Fibroblast of the conjunctiva (primary cell): Measurements from ENCODE around the gene ANKRD18A.
"Not testable (repeated sequence)": the region's sequence is repeated elsewhere in the genome, so short reads cannot be mapped to it uniquely, and the experiment has no call there.

Experiments
- DNase-seq: peaks from one replicate; pipeline ENCODE4 v3.0.0-alpha.2; 2010; ENCODE audit warnings: low read depth

Gene ANKRD18A

GRCh38 chr9:38626006-38626405 lies 5.6 kb upstream of the ANKRD18A start:
- no peak for DNase-seq

- DNase-seq, result no peak
Measured at GRCh38 chr9:38622951-38623350, 2.6 kb upstream of the ANKRD18A start.

- DNase-seq, result no peak
Measured at GRCh38 chr9:38622288-38622674, 1.9 kb upstream of the ANKRD18A start.

GRCh38 chr9:38621434-38622287 lies 1.3 kb upstream of the ANKRD18A start:
- no peak for DNase-seq

GRCh38 chr9:38619556-38620447 lies 594 bp downstream of the ANKRD18A start:
- no peak for DNase-seq

GRCh38 chr9:38598029-38598745 lies 22.2 kb downstream of the ANKRD18A start:
- DNase-seq, result not testable (repeated sequence)

- not testable (repeated sequence) for DNase-seq
Measured at GRCh38 chr9:38595117-38595516, 25.3 kb downstream of the ANKRD18A start.

- DNase-seq, result not testable (repeated sequence)
Measured at GRCh38 chr9:38591346-38592063, 28.9 kb downstream of the ANKRD18A start.

GRCh38 chr9:38583765-38584164 lies 36.6 kb downstream of the ANKRD18A start:
- DNase-seq, result not testable (repeated sequence)

- not testable (repeated sequence) for DNase-seq
Measured at GRCh38 chr9:38580112-38580511, 40.3 kb downstream of the ANKRD18A start.

- not testable (repeated sequence) for DNase-seq
Measured at GRCh38 chr9:38576181-38576580, 44.2 kb downstream of the ANKRD18A start.

GRCh38 chr9:38566048-38566447 lies 54.3 kb downstream of the ANKRD18A start:
- not testable (repeated sequence) for DNase-seq

- DNase-seq, result not testable (repeated sequence)
Measured at GRCh38 chr9:38565178-38565577, 55.2 kb downstream of the ANKRD18A start.

- DNase-seq, result not testable (repeated sequence)
Measured at GRCh38 chr9:38563911-38564310, 56.5 kb downstream of the ANKRD18A start.

GRCh38 chr9:38561134-38561533 lies 59.3 kb downstream of the ANKRD18A start:
- DNase-seq, result not testable (repeated sequence)

GRCh38 chr9:38559172-38559571 lies 61.2 kb downstream of the ANKRD18A start:
- DNase-seq, result not testable (repeated sequence)

GRCh38 chr9:38557746-38558145 lies 62.6 kb downstream of the ANKRD18A start:
- not testable (repeated sequence) for DNase-seq

GRCh38 chr9:38554966-38555365 lies 65.4 kb downstream of the ANKRD18A start:
- DNase-seq, result not testable (repeated sequence)

- DNase-seq, result not testable (repeated sequence)
Measured at GRCh38 chr9:38553019-38553418, 67.4 kb downstream of the ANKRD18A start.

- not testable (repeated sequence) for DNase-seq
Measured at GRCh38 chr9:38546497-38547163, 73.8 kb downstream of the ANKRD18A start.

- not testable (repeated sequence) for DNase-seq
Measured at GRCh38 chr9:38540535-38540934, 79.9 kb downstream of the ANKRD18A start.
